SH-SY5Y (cell line): ENCODE measurements around the gene ITCH.

ENCODE experiments used
- GATA2 ChIP-seq: IDR thresholded peaks from 2 replicates; pipeline ENCODE4 v1.6.1; 2011; ENCODE audit warnings: mild to moderate bottlenecking, low read depth, low read length
- GATA3 ChIP-seq: IDR thresholded peaks from 2 replicates; pipeline ENCODE4 v1.6.1; 2011; ENCODE audit warnings: low read depth, mild to moderate bottlenecking, low read length, moderate library complexity

The ITCH gene

DNA sequence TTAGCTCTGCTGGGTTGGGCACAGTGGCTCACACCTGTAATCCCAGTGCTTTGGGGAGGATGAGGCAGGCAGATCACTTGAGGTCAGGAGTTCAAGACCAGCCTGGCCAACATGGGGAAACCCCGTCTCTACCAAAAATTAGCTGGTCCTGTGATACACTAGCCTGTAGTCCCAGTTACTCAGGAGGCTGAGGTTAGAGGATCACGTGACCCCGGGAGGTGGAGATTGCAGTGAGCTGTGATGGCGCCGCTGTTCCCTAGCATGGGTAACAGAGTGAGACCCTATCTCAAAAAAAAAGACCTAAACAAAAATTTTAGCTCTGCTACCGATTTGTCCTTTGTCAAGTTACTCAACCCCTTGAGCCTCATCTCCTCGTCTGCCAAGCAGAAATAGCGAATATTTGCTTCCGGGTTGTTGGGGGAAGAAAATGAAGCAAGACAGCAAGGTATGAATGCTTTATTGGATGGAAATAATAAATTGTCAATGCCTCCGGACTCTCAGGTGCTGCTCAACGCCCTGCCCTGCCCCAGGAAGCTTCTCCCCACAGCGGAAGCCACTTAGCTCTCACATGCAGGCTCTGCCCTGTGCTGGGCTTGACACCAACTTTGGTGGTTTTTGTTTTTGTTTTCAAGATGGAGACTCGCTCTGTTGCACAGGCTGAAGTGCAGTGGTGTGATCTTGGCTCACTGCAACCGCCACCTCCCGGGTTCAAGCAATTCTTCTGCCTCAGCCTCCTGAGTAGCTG lies 24.9 kb upstream of the ITCH start:
- TF ChIP-seq GATA2 = no peak
- no peak for TF ChIP-seq GATA3

DNA sequence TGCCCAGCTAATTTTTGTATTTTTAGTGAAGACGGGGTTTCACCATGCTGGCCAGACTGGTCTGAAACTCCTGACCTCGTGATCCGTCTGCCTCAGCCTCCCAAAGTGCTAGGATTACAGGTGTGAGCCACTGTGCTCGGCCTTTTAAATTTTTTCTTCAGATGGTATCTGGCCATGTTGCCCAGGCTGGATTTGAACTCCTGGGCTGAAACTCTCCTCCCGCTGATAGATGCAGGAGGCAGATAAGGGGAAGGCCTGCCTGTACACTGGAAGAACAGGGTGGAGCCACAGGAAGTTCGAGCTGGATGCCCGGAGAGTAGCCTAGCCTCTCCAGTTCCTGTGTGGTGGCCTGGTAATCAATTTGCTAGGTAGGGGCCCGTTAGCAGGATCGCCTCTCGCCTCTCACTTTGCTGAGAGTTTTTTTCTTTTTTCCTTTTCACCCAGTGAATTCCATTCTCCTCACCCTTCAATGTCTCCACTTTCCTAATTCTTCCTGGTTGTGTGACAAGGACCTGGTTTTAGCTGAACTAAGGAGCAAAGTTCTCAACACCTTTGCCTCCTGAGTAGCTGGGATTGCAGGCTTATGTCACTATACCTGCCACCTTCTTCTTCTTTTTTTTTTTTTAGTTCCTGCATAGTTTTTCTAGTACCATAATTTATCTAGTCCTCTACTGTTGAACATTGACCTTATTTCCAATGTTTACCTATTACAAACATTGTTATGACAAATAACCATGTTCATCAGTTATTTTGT lies 19.4 kb upstream of the ITCH start:
- TF ChIP-seq GATA2 = peak; percentile 22; the same call in 1 of the 2 replicates
- TF ChIP-seq GATA3 = no peak

DNA sequence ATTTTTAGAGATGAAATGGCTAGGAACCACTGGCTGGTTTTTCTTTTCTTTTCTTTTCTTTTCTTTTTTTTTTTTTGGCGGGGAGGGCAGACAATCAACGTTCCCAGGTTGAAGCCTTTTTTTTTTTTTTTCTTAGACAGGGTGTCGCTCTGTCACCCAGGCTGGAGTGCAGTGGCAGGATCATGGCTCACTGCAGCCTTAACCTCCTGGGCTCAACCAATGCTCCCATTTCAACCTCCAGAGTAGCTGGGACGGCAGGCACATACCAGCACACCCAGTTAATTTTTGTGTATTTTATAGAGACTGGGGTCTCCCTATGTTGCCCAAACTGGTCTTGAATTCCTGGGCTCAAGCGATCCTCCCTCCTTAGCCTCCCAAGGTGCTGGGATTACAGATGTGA lies 18.8 kb upstream of the ITCH start:
- TF ChIP-seq GATA3 (no peak), GATA2 (no peak)

DNA sequence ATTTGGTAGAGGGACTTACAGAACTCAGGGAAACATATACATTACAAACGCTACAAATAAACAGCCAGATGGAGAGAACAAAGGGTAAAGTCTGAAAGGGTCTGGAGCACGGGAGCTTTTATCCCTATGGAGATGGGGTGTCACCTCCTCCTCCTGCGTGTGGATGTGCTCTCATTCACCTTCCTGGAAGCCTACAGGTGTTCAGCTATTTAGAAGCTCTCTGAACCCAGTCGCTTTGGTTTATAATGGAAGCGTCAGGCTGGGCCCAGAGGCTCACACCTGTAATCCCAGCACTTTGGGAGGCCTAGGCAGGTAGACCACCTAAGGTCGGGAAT lies 17.7 kb upstream of the ITCH start:
- no peak for TF ChIP-seq GATA2
- no peak for TF ChIP-seq GATA3

DNA sequence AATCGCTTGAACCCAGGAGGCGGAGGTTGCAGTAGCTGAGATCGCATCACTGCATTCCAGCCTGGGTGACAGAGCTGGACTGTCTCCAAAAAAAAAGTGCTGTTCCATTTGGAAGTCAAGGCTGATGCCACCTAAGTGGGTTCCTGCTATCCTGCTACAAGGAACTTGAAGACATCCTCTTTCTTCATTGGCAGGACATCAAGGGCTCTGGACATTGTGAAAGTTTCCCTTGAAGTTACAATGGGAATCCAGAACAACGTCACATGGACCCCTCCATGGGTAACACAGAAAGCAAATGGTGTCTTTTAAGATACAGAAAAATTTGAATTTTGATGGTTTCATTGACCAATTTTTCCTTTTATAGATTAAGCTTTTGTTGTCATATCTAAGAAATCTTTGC lies 15.5 kb upstream of the ITCH start:
- no peak for TF ChIP-seq GATA2
- no peak for TF ChIP-seq GATA3

DNA sequence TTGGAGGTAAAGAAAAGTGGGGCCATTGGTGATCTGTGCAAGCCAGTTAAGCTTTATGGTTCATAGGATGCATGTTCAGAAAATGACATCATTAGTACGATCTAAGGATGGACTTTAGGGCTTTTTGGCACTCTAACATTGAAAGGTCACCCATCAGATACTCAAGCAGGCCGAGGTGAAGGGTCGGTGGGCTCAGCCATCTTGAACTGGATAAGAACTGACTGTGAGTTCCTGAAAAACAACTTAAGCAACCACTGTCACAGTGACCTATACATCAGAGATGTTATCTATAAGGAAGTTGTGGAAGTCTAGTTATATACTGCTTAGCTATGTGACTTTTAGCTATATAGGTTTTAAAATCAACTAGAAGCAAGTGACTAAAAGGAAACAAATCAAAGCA lies 13.0 kb upstream of the ITCH start:
- TF ChIP-seq GATA3 = no peak
- no peak for TF ChIP-seq GATA2

DNA sequence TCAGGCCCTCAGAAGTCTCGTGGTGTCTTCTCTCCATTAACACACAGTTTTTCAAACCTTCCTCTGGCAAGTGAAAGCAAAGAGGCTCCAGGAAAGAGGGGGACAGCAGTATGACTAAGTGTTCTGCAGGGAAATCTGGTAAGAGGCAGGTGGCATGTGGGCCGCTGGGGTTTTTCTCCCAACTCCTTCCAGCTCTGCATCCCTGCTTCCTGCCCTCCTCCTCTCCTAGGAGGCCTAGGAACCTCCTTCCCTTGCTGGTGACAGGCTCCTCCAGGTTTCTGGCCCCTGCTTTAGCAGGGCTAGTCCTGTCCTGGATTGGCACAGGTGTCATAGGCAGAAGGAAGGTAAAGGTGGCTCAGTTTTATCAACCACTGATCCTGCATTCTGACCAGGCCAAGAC lies 7.6 kb upstream of the ITCH start:
- TF ChIP-seq GATA3 (no peak), GATA2 (no peak)

DNA sequence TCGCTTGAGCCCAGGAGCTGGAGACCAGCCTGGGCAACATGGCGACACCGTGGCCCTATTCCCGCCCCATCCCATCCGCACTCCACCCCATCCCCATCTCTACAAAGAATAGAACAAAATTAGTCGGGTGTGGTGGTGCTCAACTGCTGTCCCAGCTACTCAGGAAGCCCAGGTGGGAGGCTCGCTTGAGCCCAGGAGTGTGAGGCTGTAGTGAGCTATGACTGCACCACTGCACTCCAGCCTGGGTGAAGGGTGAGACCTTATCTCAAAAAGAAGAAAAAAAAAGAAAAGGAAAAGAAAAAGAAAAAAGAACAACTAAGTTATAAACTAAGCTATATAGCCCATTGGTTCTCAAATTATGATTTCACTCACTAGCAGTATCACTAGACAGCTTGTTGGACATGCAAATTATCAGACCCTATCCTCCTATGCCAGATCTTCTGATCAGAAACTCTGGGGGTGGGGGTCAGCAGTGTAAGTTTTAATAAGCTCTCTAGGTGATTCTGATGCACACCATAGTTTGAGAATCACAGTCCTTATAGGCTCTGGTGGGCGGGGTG lies 491 bp upstream of the ITCH start:
- 0 out of 2 replicates have a peak, but pooled peaks have one; percentile 9 for TF ChIP-seq GATA2
- TF ChIP-seq GATA3 = no peak

DNA sequence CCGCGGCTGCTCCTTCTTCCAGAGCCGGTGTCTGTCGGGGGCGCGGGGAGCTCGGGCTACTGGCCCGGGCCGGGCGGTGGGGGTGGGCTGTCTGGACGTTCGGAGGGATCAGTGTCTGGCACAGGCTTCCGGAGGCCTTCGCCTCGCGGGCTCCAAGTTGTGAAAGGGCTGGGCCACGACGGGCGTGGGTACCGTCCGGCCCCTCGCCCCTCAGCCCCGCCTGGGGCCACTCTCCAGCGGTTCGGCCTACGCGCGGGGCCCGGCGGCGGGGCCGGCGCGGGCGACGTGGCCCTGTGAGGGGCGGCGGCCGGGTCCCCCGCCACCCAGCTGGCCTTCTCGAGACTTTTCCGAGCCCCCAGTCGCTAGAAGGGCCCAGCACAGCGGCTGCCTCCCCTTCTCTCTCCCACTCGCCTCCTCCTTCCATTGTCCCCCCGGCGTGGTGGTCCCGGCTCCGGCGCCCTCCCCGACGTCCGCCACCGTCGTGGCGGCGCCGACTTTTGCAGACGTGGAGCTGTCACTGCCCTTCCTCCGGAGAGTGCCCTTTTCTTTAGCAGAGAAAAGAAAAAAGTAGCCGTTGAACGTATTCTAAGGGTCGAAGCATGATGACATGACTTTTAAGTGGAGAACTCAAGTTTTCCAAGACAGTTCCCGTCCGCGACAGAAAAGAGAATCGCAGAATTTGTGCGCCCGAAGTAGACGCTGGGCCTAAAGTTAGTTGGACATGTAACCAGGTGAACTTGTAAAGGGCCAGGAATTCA lies 571 bp downstream of the ITCH start:
- TF ChIP-seq GATA3 = no peak
- no peak for TF ChIP-seq GATA2

DNA sequence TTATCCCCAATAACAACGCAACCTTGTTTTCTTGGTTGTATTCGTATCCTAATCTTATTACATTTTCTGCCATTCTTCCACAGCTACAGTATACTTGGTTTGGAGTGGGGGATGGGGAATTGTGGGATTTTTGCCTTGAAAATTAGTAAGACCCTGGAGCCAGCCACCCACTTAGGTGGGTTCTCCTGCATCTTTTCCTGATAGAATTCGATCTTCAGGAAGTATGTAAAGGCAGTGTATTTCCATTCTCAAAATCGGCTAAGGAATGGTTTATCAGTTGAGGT lies 1.1 kb downstream of the ITCH start:
- TF ChIP-seq GATA2 (no peak), GATA3 (no peak)

DNA sequence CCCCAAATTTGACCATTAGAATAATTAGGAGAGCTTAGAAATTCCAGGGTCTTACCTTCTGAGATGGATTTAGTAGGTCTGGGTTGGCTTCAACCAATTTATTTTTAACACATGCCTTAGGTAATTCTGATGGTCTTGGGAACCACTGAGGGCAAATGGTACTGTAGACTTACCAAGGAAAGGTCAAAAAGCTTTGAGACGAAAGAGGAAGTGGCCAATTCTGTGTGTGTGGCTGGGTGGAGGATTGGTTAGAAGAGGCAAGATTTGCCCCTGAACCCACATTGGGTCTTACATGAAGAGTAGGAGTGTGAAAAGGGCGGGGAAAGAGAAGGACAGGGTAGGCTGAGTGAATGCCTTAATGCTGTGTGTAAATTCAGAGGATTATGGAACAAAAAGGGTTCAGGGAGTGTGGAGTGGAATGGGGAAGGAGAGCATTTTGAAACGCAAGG lies 2.7 kb downstream of the ITCH start:
- TF ChIP-seq GATA2 = no peak
- TF ChIP-seq GATA3 = no peak

DNA sequence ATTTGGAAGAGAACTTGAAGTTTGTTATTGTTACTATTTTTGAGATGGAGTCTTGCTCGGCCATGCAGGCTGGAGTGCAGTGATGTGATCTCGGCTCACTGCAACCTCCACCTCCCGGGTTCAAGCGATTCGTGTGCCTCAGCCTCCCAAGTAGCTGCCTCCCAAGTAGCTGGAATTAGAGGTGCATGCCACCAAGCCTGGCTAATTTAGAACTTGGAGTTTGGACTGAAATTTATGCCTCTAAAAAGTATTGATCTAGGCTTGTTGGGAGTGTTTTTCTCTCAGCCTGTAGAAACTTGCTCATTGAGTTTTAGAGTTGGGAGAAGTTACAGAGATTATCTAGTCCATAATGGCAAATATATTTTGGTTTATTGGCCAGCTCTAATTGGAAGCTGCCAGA lies 4.1 kb downstream of the ITCH start:
- TF ChIP-seq GATA3 = no peak
- no peak for TF ChIP-seq GATA2

DNA sequence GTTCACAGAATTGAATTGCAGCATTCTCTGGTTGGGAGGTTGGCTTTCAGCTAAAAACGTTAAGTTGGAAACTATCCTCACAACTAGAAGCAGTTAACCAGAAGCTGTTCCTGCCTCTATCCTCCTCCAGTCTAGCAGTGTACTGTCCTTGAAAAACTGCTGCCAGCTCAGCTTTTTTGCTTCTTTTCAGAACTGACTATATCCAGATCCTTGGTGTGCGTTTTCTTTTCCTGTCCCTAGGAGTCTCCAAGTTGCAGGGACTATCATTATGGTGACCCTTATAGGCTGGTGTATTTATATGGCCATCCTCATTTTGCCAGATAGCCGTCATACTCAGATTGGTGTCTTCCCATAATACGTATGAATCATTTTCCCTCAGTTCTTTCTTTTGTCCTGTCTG lies 5.5 kb downstream of the ITCH start:
- TF ChIP-seq GATA3 (no peak), GATA2 (no peak)

DNA sequence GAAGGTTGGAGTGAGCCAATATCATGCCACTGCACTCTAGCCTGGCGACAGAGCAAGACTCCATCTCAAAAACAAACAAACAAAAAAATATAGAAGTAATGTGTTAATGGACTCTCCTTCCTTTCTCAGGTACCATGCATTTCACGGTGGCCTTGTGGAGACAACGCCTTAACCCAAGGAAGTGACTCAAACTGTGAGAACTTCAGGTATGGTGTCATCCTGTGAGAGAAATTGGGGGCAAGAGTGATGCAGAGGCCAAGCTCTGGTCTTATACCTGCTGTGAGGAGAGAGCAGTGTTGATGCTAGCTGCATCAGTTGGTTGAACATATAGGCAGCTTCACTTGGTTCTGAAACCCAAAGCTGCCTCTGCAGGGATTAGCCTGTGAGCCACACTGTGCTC lies 6.2 kb downstream of the ITCH start:
- TF ChIP-seq GATA2 (no peak), GATA3 (no peak)
